ENCODE results near the gene ITGA6. TPM values are rescaled to one million over a fixed set of nuclear protein-coding genes. Genes with fewer than 3 reads are reported as not detected.

The ITGA6 gene
- total RNA-seq, 1 experiment from 2014 or later = 75.9 TPM

GRCh38 chr2:172456002-172456401 is 28.6 kb downstream of the ITGA6 start:
- POLR2A ChIA-PET = no interaction called here
- CTCF ChIA-PET = interaction anchor here (0.5 kb wide), 1 partner anchor 21 kb away, joined by 4 read pairs; no protein-coding TSS in a partner anchor
- intact Hi-C loops (cut with micrococcal nuclease; ENCODE audit: unreplicated experiment) (no loop called here), in situ Hi-C loops (cut with HindIII; ENCODE audit: low pct_unique_long_range_greater_than_20kb, low sequenced_read_pairs) (no loop called here)
- no peak for DNase-seq (ENCODE audit: low read depth, low spot score)
- ATAC-seq = peak; percentile 66
- no TSS peak for BruUV-seq (replicated peaks)
- H3K4me3 ChIP-seq (ENCODE audit: low read depth in 2 of 2, low read length in 2 of 2) = no peak overlapping the region
- no peak for TF ChIP-seq POLR2AphosphoS5 (IDR thresholded peaks at IDR 0.05; ENCODE audit: low read depth, low read length)
- TF ChIP-seq REST (IDR thresholded peaks at IDR 0.05; ENCODE audit: insufficient read depth in 1 of 2, low read depth in 2 of 2, low read length in 1 of 2) = no peak
- TF ChIP-seq TCF7L2 (IDR thresholded peaks at IDR 0.05; ENCODE audit: low read depth, low read length) = no peak
- no peak for TF ChIP-seq CTCF (IDR thresholded peaks at IDR 0.05)
- TF ChIP-seq SIN3A (IDR thresholded peaks at IDR 0.05; ENCODE audit: borderline replicate concordance, insufficient read depth, low read depth, low read length) = no peak
- H3K9me3 ChIP-seq (ENCODE audit: control insufficient read depth, insufficient read depth, low read depth, low read length) = no peaks in the 10 kb centered on the region
- peaks cover 9% of the 10 kb centered on the region for H3K4me1 ChIP-seq (ENCODE audit: control insufficient read depth, insufficient read depth, low read length)
- no peaks in the 10 kb centered on the region for H3K27me3 ChIP-seq (ENCODE audit: control insufficient read depth, insufficient read depth, low read length)
- H3K36me3 ChIP-seq (ENCODE audit: control insufficient read depth, insufficient read depth, low read length) = no peaks in the 10 kb centered on the region
- H3K27ac ChIP-seq (ENCODE audit: low read length) = no peak overlapping the region

- intact Hi-C loops (cut with micrococcal nuclease; ENCODE audit: unreplicated experiment) (no loop called here), in situ Hi-C loops (cut with HindIII; ENCODE audit: low pct_unique_long_range_greater_than_20kb, low sequenced_read_pairs) (no loop called here)
- Histone ChIP-seq H3K4me3 (ENCODE audit: low read depth in 2 of 2, low read length in 2 of 2) (no peak overlapping the region), H3K9me3 (ENCODE audit: control insufficient read depth, insufficient read depth, low read depth, low read length) (no peaks in the 10 kb centered on the region), H3K4me1 (ENCODE audit: control insufficient read depth, insufficient read depth, low read length) (peaks cover 14% of the 10 kb centered on the region), H3K27me3 (ENCODE audit: control insufficient read depth, insufficient read depth, low read length) (no peaks in the 10 kb centered on the region), H3K27ac (ENCODE audit: low read length) (no peak overlapping the region), H3K36me3 (ENCODE audit: control insufficient read depth, insufficient read depth, low read length) (no peaks in the 10 kb centered on the region)
- no peak for TF ChIP-seq POLR2AphosphoS5 (IDR thresholded peaks at IDR 0.05; ENCODE audit: low read depth, low read length)
- TF ChIP-seq REST (IDR thresholded peaks at IDR 0.05; ENCODE audit: insufficient read depth in 1 of 2, low read depth in 2 of 2, low read length in 1 of 2) = no peak
- TF ChIP-seq SIN3A (IDR thresholded peaks at IDR 0.05; ENCODE audit: borderline replicate concordance, insufficient read depth, low read depth, low read length) = no peak
- TF ChIP-seq TCF7L2 (IDR thresholded peaks at IDR 0.05; ENCODE audit: low read depth, low read length) = no peak
- TF ChIP-seq CTCF (IDR thresholded peaks at IDR 0.05) = no peak
- CTCF ChIA-PET = interaction anchor here (0.6 kb wide), 1 partner anchor 224 kb away, joined by 3 read pairs; no protein-coding TSS in a partner anchor
- POLR2A ChIA-PET = no interaction called here
- BruUV-seq (replicated peaks) = no TSS peak
- DNase-seq (ENCODE audit: low read depth, low spot score) (no peak), ATAC-seq (no peak)
Observed at GRCh38 chr2:172457536-172457935, 30.1 kb downstream of the ITGA6 start.
